22Rv1 (cell line): ENCODE measurements around the gene CDIPT.

Experiments
- H3K27ac ChIP-seq: fragments of 450-650 bp; 2 replicates; pipeline ENCODE4 v1.5.1; 2017
- ZFX ChIP-seq: fragments of 450-650 bp; IDR thresholded peaks from 2 replicates; pipeline ENCODE4 v1.6.1; 2017; ENCODE audit warnings: antibody characterized with exemption, borderline replicate concordance
- TF ChIP-seq, protein P1 (sequence below): fragments of 450-650 bp; IDR thresholded peaks from 2 replicates; pipeline ENCODE4 v1.5.1; 2017; ENCODE audit warnings: mild to moderate bottlenecking

Gene CDIPT

DNA sequence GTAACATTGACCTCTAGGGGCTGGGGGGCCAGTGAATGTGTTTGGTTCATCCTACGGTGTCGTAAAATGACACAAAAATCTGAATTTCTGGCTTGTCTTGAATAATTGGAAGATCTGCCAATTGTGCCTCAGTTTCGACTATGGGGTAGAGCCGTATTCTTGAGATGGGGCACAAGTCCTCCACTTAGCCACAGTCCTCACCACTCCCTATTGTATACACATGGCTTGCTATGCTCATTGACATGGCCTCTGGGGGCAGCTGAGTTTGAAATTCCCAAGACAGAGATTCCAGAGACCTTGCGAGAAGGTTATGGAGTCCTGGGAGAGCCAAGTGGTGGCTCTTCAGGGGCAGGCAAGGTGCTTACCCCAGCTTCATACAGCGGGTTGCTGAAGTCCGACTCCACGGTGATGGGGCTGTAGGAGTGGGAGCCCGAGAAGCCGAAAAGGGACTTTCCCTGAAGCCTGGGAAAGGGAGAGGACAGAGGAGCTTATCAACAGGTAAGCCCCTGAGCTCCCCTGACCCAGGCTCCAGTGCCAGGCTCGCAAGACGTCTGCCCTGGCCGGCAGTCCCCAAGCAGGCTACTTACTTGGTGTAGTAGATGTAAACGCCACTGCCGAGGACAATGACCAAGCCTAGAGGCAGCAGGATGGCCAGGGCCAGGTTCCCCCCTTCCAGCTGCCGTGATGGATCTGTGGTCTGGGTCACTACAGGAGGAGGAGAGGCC, 9.0 kb upstream of the CDIPT start:
- TF ChIP-seq ZFX = no peak
- TF ChIP-seq, protein P1, sequence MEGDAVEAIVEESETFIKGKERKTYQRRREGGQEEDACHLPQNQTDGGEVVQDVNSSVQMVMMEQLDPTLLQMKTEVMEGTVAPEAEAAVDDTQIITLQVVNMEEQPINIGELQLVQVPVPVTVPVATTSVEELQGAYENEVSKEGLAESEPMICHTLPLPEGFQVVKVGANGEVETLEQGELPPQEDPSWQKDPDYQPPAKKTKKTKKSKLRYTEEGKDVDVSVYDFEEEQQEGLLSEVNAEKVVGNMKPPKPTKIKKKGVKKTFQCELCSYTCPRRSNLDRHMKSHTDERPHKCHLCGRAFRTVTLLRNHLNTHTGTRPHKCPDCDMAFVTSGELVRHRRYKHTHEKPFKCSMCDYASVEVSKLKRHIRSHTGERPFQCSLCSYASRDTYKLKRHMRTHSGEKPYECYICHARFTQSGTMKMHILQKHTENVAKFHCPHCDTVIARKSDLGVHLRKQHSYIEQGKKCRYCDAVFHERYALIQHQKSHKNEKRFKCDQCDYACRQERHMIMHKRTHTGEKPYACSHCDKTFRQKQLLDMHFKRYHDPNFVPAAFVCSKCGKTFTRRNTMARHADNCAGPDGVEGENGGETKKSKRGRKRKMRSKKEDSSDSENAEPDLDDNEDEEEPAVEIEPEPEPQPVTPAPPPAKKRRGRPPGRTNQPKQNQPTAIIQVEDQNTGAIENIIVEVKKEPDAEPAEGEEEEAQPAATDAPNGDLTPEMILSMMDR = no peak
- no peak overlapping the region for H3K27ac ChIP-seq

DNA sequence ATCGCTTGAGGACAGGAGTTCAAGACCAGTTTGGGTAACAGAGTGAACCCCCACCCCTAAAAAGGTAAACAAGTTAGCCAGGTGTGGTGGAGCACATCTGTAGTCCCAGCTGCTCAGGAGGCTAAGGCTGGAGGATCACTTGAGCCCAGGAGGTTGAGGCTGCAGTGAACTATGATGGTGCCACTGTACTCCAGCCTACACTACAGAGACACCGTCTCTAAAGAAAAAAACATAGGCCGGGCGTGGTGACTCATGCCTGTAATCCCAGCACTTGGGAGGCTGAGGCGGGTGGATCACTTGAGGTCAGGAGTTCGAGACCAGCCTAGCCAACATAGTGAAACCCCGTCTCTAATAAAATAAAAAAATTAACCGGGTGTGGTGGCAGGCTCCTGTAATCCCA, 6.0 kb upstream of the CDIPT start:
- peak overlapping the region; percentile 33; the same call in 1 of the 2 replicates for H3K27ac ChIP-seq

DNA sequence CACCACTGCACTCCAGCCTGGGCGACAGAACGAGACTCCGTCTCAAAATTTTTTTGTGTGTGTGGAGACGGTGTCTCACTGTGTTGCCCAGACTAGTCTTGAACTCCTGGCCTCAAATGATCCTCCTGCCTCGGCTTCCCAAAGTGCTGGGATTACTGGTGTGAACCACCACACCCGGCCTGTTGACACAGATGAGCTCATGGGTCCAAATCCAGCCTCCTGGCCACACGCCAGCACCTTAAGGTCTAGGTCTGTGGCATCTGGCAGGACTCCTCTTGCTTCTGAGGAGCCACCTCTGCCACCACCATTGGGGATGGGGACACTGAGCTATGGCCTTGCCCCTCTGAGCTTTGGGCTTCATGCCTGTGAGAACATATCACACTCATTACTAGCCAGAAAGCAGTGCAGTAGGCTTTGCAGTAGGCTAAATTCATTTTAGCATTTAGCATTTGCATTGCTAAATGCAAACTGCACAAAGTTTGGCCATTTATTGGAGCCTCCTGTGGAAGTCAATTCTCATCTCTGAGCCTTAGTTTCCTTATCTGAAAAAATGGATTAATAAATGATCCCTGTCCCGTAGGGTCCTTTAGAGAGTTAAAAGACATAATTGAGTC, 5.5 kb upstream of the CDIPT start:
- TF ChIP-seq, protein P1 = no peak
- TF ChIP-seq ZFX = no peak
- peak overlapping the region; percentile 33; the same call in 1 of the 2 replicates for H3K27ac ChIP-seq

DNA sequence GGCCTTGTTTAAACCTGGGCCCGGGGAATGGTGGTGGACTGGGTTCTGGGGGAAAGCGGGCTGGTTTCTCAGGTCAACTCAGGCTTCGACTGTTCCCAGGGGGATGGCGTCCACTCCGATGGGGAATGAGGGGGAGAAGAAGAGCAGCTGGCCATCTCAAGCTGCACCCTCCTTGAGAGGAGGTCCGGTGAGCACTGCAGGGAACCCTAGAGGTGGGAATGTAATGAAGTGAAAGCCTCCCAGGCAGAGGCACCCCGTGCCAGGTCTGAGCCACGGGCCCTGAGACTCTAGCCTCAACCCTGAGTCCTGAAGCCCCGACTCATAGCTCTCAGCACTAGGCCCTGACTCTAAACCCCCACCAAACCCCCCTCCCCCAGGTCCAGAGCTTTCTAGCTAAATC, 1.2 kb upstream of the CDIPT start:
- TF ChIP-seq, protein P1 = no peak
- TF ChIP-seq ZFX = no peak
- peak overlapping the region; percentile 85 for H3K27ac ChIP-seq

DNA sequence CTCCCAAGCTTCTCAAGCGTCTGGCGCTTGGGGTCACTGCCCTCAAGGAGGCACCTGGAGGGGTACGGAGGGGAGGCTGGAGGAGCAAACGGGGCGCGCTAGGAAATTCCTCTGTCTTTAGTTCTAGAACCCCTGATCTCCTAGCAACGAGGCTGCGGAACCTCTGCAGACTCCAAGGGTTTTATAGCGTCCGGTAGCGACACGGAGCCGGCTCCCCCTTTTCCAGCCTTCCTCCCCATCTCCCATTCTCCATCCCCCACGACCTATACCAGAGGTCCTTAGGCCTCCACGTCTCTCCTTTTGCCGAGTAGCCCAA, 601 bp upstream of the CDIPT start:
- H3K27ac ChIP-seq = peak overlapping the region; percentile 85
- TF ChIP-seq ZFX = no peak
- TF ChIP-seq, protein P1 = peak; percentile 58

DNA sequence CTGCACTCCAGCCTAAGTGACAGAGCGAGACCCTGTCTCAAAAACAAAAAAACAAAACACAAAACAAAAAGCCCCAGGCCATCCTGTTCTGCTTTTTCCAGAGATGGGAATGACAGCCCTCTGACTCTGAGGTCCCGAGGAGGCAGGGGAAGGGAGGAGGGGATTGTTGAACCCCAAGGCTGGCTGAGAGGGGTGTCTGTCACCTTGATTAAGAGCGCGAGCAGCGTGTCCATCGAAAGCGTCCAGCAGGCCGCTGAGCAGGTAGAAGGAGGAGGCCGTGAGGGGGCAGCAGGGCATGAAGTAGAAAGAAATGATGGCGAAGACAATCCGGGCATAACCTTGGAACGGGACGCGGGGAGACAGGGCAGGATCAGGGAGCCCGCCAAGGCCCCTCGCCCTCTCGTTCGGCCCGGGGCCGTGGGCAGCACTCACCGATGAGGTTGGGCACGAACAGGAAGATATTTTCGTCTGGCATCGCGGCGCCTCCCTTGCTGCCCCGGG, 593 bp downstream of the CDIPT start:
- peak overlapping the region; percentile 85 for H3K27ac ChIP-seq
- no peak for TF ChIP-seq ZFX
- TF ChIP-seq, protein P1 = no peak

DNA sequence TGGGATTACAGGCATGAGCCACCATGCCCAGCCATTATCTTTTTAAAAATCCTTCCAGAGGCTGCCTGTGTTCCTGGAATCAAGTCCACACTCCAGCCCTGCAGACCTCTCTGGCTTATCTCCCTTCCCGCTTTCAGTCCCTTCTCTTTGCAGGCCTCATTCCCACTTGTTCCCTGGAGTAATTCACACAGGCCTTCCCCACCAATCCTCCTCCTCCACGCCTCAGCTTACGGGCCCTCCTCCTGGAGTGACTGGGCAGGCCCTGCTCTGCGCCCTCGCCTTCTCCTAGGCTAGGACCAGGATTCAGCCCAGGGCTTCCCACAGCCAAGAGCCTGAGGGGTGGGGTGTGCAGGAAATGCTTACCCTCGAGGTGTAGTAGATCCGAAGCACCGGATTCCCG, 2.8 kb downstream of the CDIPT start:
- no peak for TF ChIP-seq ZFX
- TF ChIP-seq, protein P1 = no peak
- H3K27ac ChIP-seq = no peak overlapping the region
